CD4-positive, alpha-beta T cell treated with Interleukin-17A for 1 hour (primary cell): ENCODE data around the gene TPI1.
"Not testable (repeated sequence)": the region's sequence is repeated elsewhere in the genome, so short reads cannot be mapped to it uniquely, and the experiment has no call there.

Source experiments
- DNase-seq: peaks from one replicate; pipeline ENCODE4 v3.0.0-alpha.2; 2020

The TPI1 gene

DNA sequence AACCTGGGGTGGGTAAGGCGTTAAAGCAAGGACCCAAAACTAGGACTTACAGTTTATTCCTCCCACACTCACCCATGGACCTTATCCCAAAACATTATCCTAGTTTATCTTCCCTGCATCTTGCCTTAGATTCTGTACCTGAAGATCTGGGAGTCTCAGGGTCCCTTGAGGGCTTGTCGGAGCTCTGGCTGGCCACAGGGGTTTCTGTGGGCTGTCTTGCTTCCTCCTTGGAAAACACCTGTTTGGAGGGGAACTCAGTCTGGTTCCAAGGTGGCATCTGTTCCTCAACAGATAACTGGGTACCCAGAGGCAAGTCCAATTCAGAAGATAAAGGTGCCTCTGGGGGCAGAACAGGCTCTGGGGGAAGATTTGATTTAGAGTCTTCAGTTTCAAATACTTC is 17.9 kb upstream of the TPI1 start:
- no peak for DNase-seq

- DNase-seq, result no peak
Measured at GRCh38 chr12:6849976-6850560, 17.3 kb upstream of the TPI1 start.

GRCh38 chr12:6850796-6851152 is 16.6 kb upstream of the TPI1 start:
- no peak for DNase-seq

DNA sequence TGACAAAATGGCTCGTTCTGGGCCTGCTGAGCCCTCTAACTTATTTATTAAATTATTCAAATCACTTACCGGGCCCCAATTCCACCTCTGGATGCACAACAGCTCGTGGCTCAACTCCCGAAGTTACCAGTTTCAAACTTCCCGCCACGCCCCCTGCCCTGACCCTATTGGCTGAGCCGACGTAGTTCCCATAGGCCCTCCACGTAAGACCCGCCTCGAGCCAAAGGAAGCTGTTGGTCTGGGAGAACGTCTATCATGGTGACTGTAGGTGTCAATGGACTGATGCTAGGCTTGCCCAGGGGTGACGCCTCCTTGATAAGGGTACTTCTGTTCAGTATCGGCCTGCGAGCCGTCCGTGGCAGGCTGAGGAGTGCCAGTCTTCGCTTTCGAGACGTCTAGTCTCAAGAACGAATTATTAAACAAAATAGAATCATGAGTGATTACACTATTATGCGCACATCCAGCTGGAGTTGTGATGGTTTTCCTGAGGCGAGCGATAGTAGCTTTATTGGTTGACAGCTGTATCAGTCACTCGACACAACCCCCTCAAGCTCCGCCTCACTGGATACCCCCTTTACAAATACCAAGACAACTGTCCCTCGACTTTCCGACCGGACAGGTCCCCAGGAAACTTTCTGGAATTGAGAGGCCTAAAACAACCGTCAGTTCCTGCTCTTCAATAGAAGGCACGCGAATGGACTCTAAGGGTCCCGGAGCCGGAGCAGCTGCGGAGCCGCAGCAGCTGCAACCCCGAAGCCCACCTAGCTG is 16.0 kb upstream of the TPI1 start, which contains the start of gene CDCA3:
TSS of gene CDCA3 (minus strand) at position 134 of the 768 bp plus-strand sequence. CDS start 334 bp downstream, outside the sequence.
- peak; percentile 97 for DNase-seq

DNA sequence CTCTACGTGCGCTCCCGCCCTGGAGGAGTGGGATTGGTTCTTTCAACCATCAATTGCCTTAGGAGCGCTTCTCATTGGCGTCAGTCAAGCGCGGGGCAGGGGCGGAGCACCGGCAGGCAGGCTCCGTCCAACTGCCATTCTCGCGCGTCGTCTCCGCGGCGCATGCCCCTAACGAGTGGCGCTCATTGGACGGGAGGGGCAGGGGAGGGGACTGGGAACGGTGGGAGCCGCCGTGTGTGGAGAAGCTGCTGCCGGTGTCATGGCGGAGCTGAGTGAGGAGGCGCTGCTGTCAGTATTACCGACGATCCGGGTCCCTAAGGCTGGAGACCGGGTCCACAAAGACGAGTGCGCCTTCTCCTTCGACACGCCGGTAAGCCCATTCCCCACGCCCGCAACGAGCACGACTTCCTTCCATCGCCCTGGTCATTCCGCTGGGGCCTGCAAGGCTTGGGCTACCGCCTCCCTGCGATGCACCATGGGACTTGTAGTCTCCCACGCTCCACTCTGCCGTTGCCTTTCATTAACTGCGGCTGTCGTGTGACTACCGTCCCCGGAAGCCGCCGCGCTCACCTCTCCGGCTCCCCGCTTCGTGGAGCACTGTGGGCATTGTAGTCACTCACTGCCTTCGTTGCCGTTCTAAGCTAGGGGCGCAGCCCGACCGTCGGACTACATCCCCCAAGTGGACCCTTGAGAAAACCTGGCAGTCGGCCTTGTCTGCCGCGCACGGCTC is 15.2 kb upstream of the TPI1 start, which contains the start of gene USP5:
TSS of gene USP5 (plus strand) at position 230 of the 730 bp plus-strand sequence. CDS start at position 260, 30 bp downstream.
- DNase-seq, result peak; percentile 99

GRCh38 chr12:6852651-6853354 is 14.5 kb upstream of the TPI1 start:
- DNase-seq, result peak; percentile 76

DNA sequence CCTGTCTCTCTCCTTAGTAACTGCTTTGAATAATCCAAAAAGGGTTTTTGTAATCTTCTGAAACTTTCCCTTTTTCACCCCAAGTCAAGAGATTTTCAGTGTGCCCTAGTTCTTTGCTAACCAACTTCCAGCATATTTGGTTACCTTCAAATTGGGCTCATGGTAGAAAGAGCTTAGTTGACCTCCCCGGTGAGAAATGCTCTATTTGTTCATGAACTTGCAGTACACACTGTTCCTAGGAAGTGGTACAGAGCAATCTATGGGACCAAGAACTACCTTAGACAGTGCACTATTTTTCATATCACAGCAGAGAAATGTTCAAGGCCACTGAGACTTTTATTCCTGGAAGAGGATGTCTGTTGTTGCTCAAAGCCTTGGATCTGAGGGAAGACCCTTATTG is 13.7 kb upstream of the TPI1 start:
- DNase-seq, result no peak

- no peak for DNase-seq
Measured at GRCh38 chr12:6854036-6854435, 13.3 kb upstream of the TPI1 start.

DNA sequence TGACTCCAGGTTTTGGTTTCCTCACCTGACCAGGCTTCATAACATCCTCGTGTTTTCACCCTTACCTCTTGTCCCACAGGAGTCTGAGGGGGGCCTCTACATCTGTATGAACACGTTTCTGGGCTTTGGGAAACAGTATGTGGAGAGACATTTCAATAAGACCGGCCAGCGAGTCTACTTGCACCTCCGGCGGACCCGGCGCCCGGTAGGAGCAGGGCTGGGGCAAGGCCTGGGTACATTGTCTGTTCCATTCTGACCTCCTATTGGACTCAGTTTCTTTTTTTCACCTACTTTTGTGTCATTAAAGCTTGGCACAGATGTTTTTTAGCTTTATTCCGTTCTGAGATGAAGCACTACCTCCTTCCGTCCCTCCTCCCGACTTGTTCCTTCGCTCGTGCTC is 12.0 kb upstream of the TPI1 start:
- no peak for DNase-seq

DNA sequence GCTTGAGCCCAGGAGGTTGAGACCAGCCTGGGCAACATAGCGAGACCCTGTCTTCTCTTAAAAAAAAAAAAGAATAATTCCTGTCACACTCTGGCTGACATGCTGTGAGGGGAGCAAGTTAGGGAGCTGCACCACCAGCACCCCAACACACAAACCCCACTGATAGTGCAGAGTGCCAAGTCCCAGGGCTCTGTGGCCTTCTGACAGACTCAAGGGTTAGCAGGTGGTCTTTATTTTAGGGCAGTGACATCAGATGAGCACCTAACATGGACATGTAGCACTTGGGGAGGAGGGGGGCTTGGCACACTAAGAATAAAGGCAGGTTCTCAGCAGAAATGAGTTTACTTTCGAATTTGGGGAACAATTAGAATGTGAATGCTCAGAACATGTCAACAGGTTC is 8.5 kb upstream of the TPI1 start:
- no peak for DNase-seq

- DNase-seq, result no peak
Measured at GRCh38 chr12:6860116-6860515, 7.2 kb upstream of the TPI1 start.

- DNase-seq, result no peak
Measured at GRCh38 chr12:6860942-6861341, 6.4 kb upstream of the TPI1 start.

GRCh38 chr12:6861391-6861790 is 5.9 kb upstream of the TPI1 start:
- no peak for DNase-seq

DNA sequence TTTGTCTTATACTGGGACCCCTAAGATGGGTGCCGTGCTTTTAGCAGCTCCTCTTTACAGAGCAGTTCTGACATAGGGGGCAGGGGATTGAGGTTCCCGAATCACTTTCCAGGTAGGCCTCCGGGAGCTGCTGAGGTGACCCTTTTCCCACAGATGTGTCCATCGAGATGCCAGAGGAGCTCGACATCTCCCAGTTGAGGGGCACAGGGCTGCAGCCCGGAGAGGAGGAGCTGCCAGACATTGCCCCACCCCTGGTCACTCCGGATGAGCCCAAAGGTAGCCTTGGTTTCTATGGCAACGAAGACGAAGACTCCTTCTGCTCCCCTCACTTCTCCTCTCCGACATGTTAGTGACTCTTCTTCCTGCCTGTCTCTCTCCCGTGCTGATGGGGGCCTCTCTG is 4.3 kb upstream of the TPI1 start:
- DNase-seq, result no peak

DNA sequence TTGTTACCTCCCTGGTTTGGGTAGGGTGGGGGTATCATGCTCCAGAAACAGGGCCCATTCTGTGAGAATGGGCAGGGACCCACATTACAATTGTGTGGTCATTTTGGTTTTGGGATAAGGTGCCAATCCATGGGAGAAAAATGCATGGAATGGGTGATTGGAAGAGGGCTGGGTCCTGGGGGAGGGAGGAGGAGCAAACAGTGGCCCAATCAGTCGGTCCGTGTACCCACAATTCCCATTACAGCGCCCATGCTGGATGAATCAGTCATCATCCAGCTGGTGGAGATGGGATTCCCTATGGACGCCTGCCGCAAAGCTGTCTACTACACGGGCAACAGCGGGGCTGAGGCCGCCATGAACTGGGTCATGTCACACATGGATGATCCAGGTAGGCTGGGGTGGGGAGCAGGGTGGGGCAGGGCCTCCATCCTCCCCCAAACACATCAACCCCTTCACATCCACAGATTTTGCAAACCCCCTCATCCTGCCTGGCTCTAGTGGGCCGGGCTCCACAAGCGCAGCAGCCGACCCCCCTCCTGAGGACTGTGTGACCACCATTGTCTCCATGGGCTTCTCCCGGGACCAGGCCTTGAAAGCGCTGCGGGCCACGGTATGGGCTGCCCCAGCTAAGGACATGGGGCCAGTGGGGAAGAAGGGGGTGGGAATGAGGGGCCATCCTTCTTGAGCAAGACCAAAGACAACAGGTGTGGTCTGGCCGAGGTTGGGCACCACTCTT is 3.6 kb upstream of the TPI1 start:
- DNase-seq, result no peak

DNA sequence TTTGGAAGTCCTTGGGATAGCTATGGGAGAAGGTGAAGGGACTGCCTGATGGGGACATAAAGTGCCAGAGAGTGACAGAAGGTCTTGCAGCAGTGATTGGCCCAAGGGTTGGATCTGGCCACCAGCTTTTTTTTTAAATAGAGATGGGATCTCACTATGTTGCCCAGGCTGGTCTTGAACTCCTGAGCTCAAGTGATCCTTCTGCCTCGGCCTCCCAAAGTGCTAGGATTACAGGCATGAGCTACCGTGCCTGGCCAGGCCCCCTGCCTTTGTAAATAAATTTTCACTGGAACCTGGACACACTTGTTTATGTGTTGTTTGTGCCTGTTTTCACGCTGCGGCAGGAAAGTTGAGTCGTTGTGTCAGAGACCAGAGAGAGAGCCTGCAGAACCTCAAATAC is 2.0 kb upstream of the TPI1 start:
- not testable (repeated sequence) for DNase-seq

GRCh38 chr12:6866163-6866919 is 990 bp upstream of the TPI1 start:
- no peak for DNase-seq

DNA sequence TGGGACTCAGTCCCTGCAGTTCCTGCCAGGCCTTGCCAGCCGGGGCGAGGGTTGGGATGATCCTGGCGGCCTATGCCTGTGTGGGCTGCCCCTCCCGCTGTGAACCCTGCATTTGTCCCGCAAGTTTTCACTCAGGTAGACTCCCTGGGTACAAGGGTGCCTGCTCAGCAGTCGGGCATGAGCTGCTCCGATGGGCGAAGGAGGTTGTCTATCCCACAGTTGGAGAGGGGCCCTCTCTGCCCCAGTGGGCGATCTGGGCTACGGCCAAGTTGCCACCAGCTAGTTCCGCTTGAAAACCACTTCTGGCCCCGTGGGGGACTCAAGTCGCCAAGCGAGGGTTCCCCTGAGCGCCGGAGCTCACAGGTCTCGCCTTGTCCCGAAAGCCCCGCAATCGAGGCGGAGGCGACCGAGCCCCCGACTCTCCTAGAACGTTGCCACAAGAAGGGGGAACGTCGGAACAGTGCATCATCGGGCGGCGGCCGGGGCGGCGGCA is 365 bp upstream of the TPI1 start:
- no peak for DNase-seq

GRCh38 chr12:6868211-6869048 is 1.1 kb downstream of the TPI1 start:
- peak; percentile 27 for DNase-seq
